Stimulated activated naive B cell treated with anti-CD40 and anti-IgM and Interleukin-4, amounts not matched to agents 10 μg/mL and 1 μg/mL and 100 μg/mL, for 72 hours (primary cell): Measurements from ENCODE around the gene CNR1.

ENCODE experiments used
- ATAC-seq, 2 donors: fragments of 150-1000 bp; cut with Tn5 transposase; replicated peaks; 2 replicates each; pipeline ENCODE4 v1.10.0; 2021; ENCODE audit warnings: moderate library complexity in 1 of 2
- DNase-seq: peaks from one replicate; pipeline ENCODE4 v3.0.0; 2021
- H3K27ac Mint-ChIP-seq: one replicate; pipeline ENCODE4 v1.8.0; 2022; ENCODE audit warnings: mild to moderate bottlenecking, mixed read lengths
- H3K27me3 Mint-ChIP-seq, 2 donors: one replicate each; pipeline ENCODE4 v1.8.0; 2022; ENCODE audit warnings: mixed read lengths in 2 of 2
- H3K36me3 Mint-ChIP-seq, 2 donors: one replicate each; pipeline ENCODE4 v1.8.0; 2022; ENCODE audit warnings: mixed read lengths in 2 of 2, mild to moderate bottlenecking in 1 of 2
- H3K4me1 Mint-ChIP-seq, 2 donors: one replicate each; pipeline ENCODE4 v1.8.0; 2022; ENCODE audit warnings: mixed read lengths in 2 of 2, mild to moderate bottlenecking in 1 of 2
- H3K4me3 Mint-ChIP-seq, 2 donors: one replicate each; pipeline ENCODE4 v1.8.0; 2022; ENCODE audit warnings: mild to moderate bottlenecking in 2 of 2, mixed read lengths in 2 of 2, moderate library complexity in 1 of 2
- H3K9me3 Mint-ChIP-seq, 2 donors: one replicate each; pipeline ENCODE4 v1.8.0; 2022; ENCODE audit warnings: mixed read lengths in 2 of 2, mild to moderate bottlenecking in 1 of 2

Gene CNR1

DNA sequence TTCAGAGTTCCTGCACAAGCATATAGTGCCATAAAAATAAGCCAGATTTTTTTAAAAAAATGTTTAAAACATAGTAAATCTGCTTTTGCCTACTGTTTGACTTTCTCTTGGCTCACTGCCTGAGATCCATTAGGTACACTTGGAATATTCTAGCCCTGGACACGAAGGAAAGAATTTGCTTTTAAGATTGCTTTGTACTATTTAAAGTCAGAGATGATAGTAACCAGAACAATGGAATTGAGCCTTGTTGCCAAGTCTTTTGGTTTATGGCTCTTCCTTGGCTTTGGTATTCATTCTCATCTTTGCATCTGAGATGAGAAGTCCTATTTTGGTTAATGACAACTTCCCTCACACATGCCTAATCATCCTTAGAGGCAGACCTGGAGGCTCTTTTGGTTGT is 32.4 kb downstream of the CNR1 start:
- Mint-ChIP-seq H3K9me3 (no peaks in the 10 kb centered on the region), H3K4me3 (no peak overlapping the region), H3K36me3 (no peaks in the 10 kb centered on the region), H3K27ac (no peak overlapping the region), H3K4me1 (peaks cover 22 to 28% of the 10 kb centered on the region in 2 donors), H3K27me3 (peaks cover 0 to under 1% of the 10 kb centered on the region in 2 donors)
- DNase-seq (no peak), ATAC-seq (no peak)

DNA sequence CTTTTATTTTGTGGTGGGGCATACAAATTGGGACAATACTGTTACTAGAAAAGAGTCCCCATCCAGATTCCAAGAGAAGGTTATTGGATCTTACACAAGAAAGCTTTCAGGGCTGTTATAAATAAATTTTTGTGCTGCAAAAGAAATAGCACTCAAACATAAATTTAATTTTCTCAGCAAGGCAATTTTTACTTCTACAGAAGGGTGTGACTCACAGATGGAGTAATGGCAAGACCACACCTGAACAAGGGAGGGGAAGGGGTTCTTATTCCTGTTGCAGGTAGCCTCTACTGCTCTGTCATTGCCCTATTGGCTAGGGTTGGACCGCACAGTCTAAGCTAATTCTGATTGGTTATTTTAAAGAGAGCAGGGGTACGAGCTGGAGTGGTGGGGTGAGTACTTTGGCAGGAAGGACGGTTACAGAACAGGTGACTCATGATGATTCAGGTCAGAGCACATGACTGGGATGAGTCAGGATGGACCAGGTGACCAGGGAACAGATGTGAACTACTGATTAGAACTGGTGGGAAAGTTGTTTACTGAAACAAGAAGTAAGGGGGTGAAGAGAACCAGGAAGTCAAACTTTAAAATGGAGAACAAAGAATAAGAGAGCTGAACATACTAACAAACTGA is 41.1 kb downstream of the CNR1 start:
- H3K9me3 Mint-ChIP-seq = peaks cover 8 to 12% of the 10 kb centered on the region in 2 donors
- H3K27me3 Mint-ChIP-seq = peaks cover 4 to 9% of the 10 kb centered on the region in 2 donors
- DNase-seq (no peak), ATAC-seq (peak; percentile 25 to 59)
- H3K27ac Mint-ChIP-seq = peak overlapping the region; percentile 83
- H3K36me3 Mint-ChIP-seq = peaks cover 1 to 7% of the 10 kb centered on the region in 2 donors
- no peak overlapping the region for H3K4me3 Mint-ChIP-seq
- peaks cover 4 to 5% of the 10 kb centered on the region in 2 donors for H3K4me1 Mint-ChIP-seq

DNA sequence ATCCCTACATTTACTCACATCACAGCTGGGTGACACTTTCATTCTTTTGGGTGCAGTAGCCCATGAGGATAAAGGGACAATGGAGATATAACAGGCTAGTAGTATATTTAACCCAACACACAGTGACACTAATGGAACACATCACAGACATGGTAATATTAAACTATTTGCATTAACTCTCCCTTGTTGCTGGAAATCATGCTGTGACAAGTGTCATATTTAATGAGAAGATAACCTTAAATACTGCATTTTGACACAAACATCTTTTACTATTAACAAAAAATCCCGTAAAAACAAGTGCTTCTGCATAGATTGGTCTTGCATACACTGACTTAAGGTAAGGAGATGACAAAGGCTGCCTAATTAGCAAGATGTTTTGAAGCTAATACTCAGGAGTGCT is 45.5 kb downstream of the CNR1 start:
- Mint-ChIP-seq H3K4me3 (no peak overlapping the region), H3K4me1 (peaks cover 5 to 6% of the 10 kb centered on the region in 2 donors), H3K36me3 (peaks cover 1 to 7% of the 10 kb centered on the region in 2 donors), H3K27me3 (peaks cover 5 to 13% of the 10 kb centered on the region in 2 donors), H3K27ac (no peak overlapping the region), H3K9me3 (peaks cover 8 to 12% of the 10 kb centered on the region in 2 donors)
- DNase-seq (no peak), ATAC-seq (no peak)

DNA sequence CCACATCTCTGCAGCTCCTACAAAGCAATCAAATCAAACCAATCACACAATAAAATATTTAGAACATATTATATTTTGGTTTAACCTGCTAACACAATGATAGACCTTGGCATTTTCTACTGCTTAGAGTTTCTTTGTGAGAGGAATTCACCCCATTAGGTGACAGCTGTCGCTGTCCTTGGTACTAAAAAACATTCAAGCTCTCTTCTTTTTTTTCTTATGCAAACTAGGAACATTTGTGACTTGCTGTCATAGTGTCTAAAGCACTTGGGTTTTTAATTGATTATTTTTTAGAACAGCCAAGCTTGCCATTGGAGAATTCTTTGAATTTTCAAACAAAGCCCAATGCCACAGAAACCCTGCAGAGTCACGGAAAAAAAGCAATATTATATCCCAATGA is 46.4 kb downstream of the CNR1 start:
- Mint-ChIP-seq H3K27ac (no peak overlapping the region), H3K27me3 (peaks cover 5 to 13% of the 10 kb centered on the region in 2 donors), H3K4me1 (peaks cover 7 to 9% of the 10 kb centered on the region in 2 donors), H3K4me3 (no peak overlapping the region), H3K36me3 (no peaks in the 10 kb centered on the region), H3K9me3 (peaks cover 4 to 5% of the 10 kb centered on the region in 2 donors)
- DNase-seq (no peak), ATAC-seq (no peak)

DNA sequence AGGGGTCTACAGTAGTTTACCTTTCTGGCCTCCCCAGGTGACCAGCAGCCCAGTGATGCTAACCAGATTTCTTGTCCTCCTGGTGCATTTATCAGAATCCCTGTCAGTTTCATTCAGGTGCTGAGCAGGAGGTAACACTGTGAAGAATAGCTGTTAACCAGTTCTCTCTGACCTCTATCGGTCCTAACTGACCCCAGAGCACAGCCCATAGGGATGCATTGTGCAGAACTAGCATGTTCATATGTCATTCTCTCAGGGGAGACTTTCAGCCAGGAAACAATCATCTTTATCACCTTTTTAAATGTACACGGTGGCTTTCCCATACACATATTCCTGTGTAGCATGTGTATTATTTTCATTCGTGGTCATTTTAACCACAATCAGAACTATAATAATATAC is 49.9 kb downstream of the CNR1 start:
- ATAC-seq (no peak), DNase-seq (no peak)
- Mint-ChIP-seq H3K9me3 (peaks cover 0 to 4% of the 10 kb centered on the region in 2 donors), H3K4me1 (peaks cover 12 to 13% of the 10 kb centered on the region in 2 donors), H3K36me3 (no peaks in the 10 kb centered on the region), H3K27me3 (peaks cover 16 to 31% of the 10 kb centered on the region in 2 donors), H3K27ac (no peak overlapping the region), H3K4me3 (no peak overlapping the region)

DNA sequence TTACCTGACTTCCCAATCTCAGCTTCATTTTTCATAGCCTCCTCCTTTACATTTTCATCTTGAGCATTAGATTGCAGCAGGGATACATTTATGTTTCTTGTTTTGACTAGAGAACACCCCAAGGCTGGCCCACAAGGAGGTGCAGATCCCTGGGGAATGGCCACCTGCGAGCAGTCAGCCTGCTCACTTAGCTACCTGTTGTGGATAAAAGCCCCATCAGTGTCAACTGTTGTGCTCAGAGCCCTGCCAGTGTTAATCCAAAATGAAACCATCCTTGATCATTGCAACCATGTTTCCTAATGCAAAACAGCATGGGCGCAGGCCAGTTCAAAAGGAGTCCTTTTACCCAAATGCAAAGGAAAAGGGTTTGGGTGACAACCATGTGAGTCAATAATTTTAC is 50.8 kb downstream of the CNR1 start:
- Mint-ChIP-seq H3K27ac (peak overlapping the region; percentile 28), H3K4me3 (no peak overlapping the region), H3K9me3 (peaks cover 0 to 4% of the 10 kb centered on the region in 2 donors), H3K36me3 (no peaks in the 10 kb centered on the region), H3K4me1 (peaks cover 12 to 13% of the 10 kb centered on the region in 2 donors), H3K27me3 (peaks cover 16 to 31% of the 10 kb centered on the region in 2 donors)
- peak in 1 of 2 donors; percentile 27 for ATAC-seq
- no peak for DNase-seq

DNA sequence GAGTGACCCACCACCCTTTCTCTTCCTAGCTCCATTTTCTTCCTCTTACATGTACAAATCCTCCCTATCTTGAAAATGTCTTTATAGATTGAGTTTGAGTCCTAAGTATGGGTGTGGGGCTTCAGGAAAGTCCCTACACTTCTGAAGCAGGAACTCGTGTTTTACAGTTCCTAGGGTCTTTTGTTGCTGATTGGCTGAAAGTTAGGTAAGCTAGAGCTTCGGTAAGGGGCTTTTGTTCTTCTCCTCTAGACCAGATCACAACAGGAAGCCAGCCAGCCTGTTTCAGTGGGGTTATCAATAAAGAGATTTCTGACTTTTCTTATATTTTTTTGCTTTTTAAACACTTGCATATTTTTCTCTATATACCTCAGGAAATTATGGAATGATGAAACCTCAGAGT is 51.3 kb downstream of the CNR1 start:
- no peak for ATAC-seq
- Mint-ChIP-seq H3K9me3 (peaks cover 0 to 4% of the 10 kb centered on the region in 2 donors), H3K36me3 (no peaks in the 10 kb centered on the region), H3K27ac (peak overlapping the region; percentile 9), H3K27me3 (peaks cover 12 to 26% of the 10 kb centered on the region in 2 donors), H3K4me3 (no peak overlapping the region), H3K4me1 (peaks cover 12 to 13% of the 10 kb centered on the region in 2 donors)
- DNase-seq = no peak

DNA sequence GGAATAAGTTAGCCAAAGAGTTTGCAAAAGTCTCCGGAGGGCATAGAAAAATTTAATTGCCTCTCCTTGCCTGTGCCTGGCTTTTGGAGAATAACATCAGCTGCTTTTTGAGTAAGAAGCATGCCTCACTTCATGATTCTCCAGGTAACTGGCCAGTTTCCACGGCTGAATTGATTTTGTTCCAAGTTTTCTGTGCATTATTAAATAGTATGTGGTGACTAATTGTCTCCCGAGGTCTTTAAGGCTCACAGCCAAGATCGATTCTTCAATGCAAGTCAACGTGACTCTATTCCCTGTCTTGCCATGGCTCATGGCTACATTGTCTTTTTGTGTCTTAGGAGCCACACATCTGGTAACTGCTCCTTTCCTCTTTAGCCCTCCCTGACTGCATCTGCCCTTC is 54.2 kb downstream of the CNR1 start:
- H3K36me3 Mint-ChIP-seq = no peaks in the 10 kb centered on the region
- no peak overlapping the region for H3K27ac Mint-ChIP-seq
- no peak overlapping the region for H3K4me3 Mint-ChIP-seq
- peaks cover 12 to 28% of the 10 kb centered on the region in 2 donors for H3K27me3 Mint-ChIP-seq
- H3K4me1 Mint-ChIP-seq = peaks cover 12 to 13% of the 10 kb centered on the region in 2 donors
- no peak for ATAC-seq
- peaks cover 0 to 4% of the 10 kb centered on the region in 2 donors for H3K9me3 Mint-ChIP-seq
- DNase-seq = no peak

DNA sequence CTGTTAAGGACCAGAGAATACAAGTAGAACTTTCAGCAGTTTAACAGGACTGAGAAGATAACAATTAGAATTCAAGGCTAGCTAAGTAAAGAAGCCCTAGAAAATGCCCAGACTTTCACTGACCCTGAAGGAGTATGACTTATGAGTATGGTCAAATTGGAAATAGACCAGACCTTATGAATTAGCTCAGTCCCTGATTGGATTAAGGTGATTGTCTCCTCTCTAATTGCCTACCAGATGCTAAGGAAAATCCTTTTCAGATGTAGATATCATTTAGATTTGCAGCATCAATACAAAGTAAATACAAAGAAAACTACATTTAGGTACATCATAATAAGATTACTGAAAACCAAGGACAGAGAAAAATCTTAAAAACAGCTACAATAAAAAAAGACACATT is 58.9 kb downstream of the CNR1 start:
- no peaks in the 10 kb centered on the region for H3K36me3 Mint-ChIP-seq
- H3K27me3 Mint-ChIP-seq = peaks cover 8 to 16% of the 10 kb centered on the region in 2 donors
- peaks cover 0 to 3% of the 10 kb centered on the region in 2 donors for H3K4me1 Mint-ChIP-seq
- H3K9me3 Mint-ChIP-seq = no peaks in the 10 kb centered on the region
- no peak overlapping the region for H3K4me3 Mint-ChIP-seq
- DNase-seq (no peak), ATAC-seq (no peak)
- H3K27ac Mint-ChIP-seq = no peak overlapping the region

DNA sequence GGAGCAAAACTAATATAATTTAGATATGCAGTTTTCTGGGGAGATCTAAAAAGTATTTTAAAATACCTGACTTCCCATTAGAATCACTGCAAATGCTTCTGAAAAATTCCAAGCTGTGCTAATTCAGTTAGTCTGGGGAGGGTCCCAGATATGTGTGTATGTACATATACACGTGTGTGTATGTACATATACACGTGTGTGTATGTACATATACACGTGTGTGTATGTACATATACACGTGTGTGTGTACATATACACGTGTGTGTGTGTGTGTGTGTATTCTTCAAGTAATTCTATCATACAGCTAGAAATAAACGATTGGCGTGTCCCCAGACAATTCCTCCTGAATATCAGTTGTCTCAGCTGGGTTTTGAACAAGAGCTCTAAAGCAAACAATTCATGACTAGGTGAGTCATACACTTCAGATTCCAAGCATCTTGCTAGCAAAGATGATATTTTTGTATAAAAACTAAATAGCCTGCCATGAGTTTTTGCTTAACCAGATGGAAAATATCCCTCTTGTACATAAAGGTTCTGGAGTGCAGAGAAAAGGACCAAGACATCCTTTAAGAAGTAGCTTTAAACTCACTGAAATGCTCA is 60.3 kb downstream of the CNR1 start:
- no peak overlapping the region for H3K4me3 Mint-ChIP-seq
- peaks cover 0 to 7% of the 10 kb centered on the region in 2 donors for H3K27me3 Mint-ChIP-seq
- H3K9me3 Mint-ChIP-seq = no peaks in the 10 kb centered on the region
- H3K27ac Mint-ChIP-seq = no peak overlapping the region
- peaks cover 0 to 3% of the 10 kb centered on the region in 2 donors for H3K4me1 Mint-ChIP-seq
- DNase-seq (no peak), ATAC-seq (no peak)
- H3K36me3 Mint-ChIP-seq = no peaks in the 10 kb centered on the region
